Subcutaneous adipose tissue (tissue), 4 donors: Measurements from ENCODE around the gene ANXA5. TPM values are rescaled to one million over a fixed set of nuclear protein-coding genes. Genes with fewer than 3 reads are reported as not detected.

Experiments
- total RNA-seq, 4 donors: library from RNA; depleted of rRNA; stranded (reverse); fragments of >200 nt; gene quantifications; one replicate each; pipeline ENCODE4 v1.1.0, GENCODE V29; 2016
- TF ChIP-seq, protein P1 (sequence below): fragments of 450-650 bp; IDR thresholded peaks from one replicate; pipeline ENCODE4 v1.5.1; 2016; ENCODE audit warnings: low read depth, mild to moderate bottlenecking, control low read depth, antibody characterized with exemption, moderate library complexity

Gene ANXA5
- total RNA-seq, 4 donors from 2014 or later = 448 to 793 (median 575) TPM

DNA sequence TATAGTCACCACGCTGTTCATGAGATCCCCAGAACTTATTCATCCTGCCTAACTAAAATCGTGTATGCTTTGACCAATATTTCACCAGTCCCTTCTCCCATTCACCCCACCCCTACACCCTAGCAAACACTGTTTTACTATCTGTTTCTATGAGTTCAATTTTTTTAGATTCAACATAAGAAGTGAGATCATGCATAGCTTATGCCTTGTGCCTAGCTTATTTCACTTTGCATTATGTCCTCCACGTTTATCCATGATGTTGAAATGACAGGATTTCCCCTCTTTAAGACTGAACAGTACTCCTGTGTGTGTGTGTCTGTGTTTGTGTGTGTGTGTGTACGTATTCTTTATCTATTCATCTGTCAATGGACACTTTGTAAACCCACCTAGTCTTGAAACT is 16.8 kb downstream of the ANXA5 start:
- TF ChIP-seq, protein P1, sequence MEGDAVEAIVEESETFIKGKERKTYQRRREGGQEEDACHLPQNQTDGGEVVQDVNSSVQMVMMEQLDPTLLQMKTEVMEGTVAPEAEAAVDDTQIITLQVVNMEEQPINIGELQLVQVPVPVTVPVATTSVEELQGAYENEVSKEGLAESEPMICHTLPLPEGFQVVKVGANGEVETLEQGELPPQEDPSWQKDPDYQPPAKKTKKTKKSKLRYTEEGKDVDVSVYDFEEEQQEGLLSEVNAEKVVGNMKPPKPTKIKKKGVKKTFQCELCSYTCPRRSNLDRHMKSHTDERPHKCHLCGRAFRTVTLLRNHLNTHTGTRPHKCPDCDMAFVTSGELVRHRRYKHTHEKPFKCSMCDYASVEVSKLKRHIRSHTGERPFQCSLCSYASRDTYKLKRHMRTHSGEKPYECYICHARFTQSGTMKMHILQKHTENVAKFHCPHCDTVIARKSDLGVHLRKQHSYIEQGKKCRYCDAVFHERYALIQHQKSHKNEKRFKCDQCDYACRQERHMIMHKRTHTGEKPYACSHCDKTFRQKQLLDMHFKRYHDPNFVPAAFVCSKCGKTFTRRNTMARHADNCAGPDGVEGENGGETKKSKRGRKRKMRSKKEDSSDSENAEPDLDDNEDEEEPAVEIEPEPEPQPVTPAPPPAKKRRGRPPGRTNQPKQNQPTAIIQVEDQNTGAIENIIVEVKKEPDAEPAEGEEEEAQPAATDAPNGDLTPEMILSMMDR = no peak

DNA sequence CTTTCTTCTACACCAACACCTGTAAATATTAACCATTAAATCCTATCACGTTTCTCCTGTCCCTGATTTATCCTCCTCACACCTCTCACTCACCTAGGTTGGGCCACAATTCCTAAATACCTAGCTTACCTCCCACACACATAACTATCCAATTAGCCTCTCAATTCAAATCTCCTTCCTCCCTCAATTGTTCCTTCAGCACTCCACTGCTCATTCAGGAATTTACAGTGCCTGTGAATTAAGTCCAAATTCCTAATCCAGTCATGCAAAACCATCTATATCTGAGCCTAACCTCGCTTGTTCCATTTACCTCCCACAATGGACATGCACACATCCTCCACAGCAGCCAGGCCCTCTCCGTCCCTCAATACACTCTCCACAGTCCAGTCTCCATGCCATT is 17.5 kb downstream of the ANXA5 start:
- TF ChIP-seq, protein P1 = no peak

DNA sequence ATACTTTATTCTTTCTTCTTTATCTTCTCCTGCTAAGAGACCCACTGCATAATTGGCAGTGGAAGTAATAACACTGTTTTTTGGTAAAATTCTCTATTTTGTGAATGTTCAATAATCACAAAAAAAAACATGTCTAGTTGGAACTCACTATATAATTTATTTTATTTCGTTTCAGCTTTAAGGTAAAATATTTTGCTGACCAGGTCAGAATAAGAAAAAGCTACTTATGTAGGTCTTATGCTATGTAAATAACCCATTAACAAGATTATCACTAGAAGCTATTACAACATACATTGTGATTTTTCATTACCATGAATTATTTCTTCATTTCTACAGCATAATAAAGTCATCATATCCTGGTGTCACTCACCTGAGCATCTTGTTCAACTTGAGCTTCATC is 19.3 kb downstream of the ANXA5 start:
- TF ChIP-seq, protein P1 = no peak

DNA sequence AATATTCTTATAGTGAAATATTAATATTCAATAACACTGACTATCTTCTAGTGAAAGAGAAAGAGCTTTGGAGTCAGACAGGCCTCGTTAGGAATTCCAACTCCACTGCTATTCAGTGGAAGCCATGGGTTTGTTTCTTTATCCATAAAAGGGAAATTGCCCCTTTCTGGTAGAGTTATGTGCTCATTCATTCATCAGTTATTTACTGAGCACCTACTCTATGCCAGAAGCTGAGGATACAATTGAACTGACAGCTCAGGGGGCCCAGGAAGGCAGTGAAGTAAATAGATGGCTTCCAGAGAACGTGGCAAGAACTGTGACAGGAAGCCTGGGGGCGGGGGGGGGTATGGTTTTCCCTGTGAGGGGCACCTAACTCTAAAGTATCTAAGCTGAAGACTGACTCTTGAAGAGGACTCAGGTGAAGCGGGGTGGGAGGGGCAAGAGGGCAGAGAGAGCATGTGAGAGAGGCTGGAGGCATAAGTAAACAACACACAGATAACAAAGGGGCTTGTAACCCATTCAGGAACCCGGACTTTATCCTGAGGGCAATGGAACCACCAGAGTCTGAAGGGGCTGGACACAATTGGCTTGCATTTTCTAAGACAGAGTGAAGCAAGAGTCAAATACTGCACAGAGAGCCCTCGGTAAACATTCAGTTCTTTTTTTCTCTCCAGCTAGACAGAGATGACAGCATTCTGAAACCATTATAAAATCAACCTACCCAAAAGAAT is 20.3 kb downstream of the ANXA5 start:
- TF ChIP-seq, protein P1 = no peak

DNA sequence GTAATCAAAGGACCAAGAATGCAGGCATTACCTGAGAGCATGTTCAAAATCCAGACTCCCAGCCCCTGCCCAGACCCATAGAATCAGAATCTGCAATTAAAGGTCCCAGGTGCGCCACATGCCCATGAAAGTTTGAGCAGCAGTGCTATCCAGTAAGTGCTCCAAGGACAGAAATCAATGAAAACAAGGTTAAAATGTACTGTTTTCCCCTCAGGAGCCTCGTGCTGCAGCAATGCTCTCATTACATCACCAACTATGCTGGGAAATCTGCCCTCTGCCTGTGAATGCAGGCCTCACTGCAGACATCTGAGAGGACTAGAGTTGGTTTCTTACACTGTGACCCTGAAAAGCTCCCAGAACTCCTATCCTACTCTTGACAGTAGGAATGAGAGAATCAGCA is 21.1 kb downstream of the ANXA5 start:
- TF ChIP-seq, protein P1 = no peak

DNA sequence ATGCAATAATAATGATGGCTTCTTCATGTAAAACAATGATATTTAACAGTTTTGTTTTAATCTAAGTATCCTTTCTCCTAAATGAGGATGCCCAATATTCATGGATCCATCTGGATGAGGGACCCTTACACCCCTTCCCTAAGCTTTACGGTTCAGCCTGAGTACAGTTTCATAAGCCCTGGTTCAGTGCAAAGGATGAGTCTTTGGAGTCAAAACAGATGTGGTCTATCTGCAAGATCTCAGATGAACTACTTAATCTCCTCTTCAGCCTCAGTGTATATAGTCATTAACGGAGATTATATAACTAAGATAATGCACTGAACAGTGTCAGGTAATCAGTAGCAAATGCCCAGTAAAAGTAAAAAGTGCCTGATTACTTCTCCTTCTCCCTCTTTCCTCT is 22.1 kb downstream of the ANXA5 start:
- TF ChIP-seq, protein P1 = no peak

DNA sequence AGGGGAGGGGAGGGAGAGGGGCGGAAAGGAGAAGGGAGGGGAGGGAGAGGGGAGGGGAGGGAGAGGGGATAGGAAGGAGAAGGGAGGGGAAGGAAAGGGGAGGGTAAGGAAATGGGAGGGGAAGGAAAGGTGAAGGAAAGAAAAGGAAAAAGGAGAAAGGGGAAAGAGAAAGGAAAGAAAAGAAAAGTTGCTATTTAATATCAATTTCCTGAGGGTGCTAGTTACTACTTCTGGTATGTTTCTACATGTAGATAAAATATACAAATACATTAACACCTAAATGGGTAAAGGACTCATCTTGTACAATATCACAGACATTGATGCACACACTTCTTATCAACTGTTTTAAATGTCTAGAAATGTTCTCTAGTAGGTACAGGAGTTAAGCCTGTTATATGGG is 22.6 kb downstream of the ANXA5 start:
- TF ChIP-seq, protein P1 = no peak
